Calu3 (cell line): Measurements from ENCODE around the gene MCF2L2. TPM values are rescaled to one million over a fixed set of nuclear protein-coding genes. Genes with fewer than 3 reads are reported as not detected.
A peak's percentile ranks its signal among the peaks of the same experiment; 100 is the strongest.

Experiments
- BruUV-seq: library from RNA; stranded (reverse); fragments of 400-500 nt; replicated peaks from 2 replicates; lab custom pipeline; 2021; lab: Mats Ljungman, UMichigan
- CTCF ChIA-PET: fragments of 300-600 bp; sonication (Branson Sonifier 250); formaldehyde crosslinking; loops from one replicate; lab custom pipeline; 2022; ENCODE audit warnings: antibody characterized with exemption; lab: Charles Lee
- DNase-seq: peaks from one replicate; pipeline ENCODE4 v3.0.0; 2022
- H3K27ac Mint-ChIP-seq: one replicate; pipeline ENCODE4 v1.8.0; 2022; ENCODE audit warnings: mixed read lengths; ENCODE audit not compliant: unreplicated experiment
- H3K27me3 Mint-ChIP-seq: one replicate; pipeline ENCODE4 v1.8.0; 2022; ENCODE audit warnings: mixed read lengths; ENCODE audit not compliant: unreplicated experiment
- H3K36me3 Mint-ChIP-seq: one replicate; pipeline ENCODE4 v1.8.0; 2022; ENCODE audit warnings: mild to moderate bottlenecking, moderate library complexity, mixed read lengths; ENCODE audit not compliant: insufficient read depth, unreplicated experiment
- H3K4me1 Mint-ChIP-seq: one replicate; pipeline ENCODE4 v1.8.0; 2022; ENCODE audit warnings: mild to moderate bottlenecking, low read depth, mixed read lengths; ENCODE audit not compliant: unreplicated experiment
- H3K4me3 Mint-ChIP-seq: one replicate; pipeline ENCODE4 v1.8.0; 2022; ENCODE audit warnings: mild to moderate bottlenecking, low read depth, moderate library complexity, mixed read lengths; ENCODE audit not compliant: unreplicated experiment
- H3K9me3 Mint-ChIP-seq: one replicate; pipeline ENCODE4 v1.8.0; 2022; ENCODE audit warnings: low read depth, mixed read lengths; ENCODE audit not compliant: unreplicated experiment
- intact Hi-C: fragments of 100-400 bp; cut with micrococcal nuclease; formaldehyde crosslinking; loops from one replicate; pipeline ENCODE4 v1.10.0; 2022; ENCODE audit not compliant: unreplicated experiment
- total RNA-seq: library from RNA; stranded (reverse); gene quantifications from 2 replicates; pipeline ENCODE4 v1.2.3, GENCODE V29; 2022
- TF ChIP-seq, protein P1 (sequence below): fragments of 200-600 bp; IDR thresholded peaks from one replicate; pipeline ENCODE4 v1.8.0; 2022; ENCODE audit warnings: antibody characterized with exemption; ENCODE audit not compliant: unreplicated experiment

The MCF2L2 gene
- total RNA-seq, 1 experiment from 2014 or later, result 0.35 TPM

DNA sequence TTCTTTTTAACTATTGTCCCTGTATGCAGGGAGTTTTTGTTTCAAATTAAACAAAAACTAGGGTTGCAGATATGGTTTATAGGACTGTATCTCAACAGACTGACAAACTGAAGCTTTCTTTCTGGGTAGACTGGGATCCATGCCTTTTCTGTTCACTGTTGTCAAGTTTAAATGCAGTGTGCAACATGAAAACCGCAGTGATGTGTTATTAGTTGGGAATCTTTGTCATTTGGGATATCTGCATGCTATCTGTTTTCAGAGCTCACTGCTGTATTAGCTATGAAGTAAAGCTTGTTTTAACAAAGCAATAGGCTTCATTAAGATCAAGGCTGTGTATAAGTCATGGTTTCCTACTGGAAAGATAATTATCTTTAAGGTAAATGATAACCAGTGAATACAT is 21.4 kb upstream of the MCF2L2 start:
- no TSS peak for BruUV-seq
- DNase-seq, result no peak
- peaks cover 17% of the 10 kb centered on the region for H3K4me1 Mint-ChIP-seq
- H3K27me3 Mint-ChIP-seq, result no peaks in the 10 kb centered on the region
- CTCF ChIA-PET, result interaction anchor here (1.0 kb wide), 1 partner anchor 43 kb away, joined by 3 read pairs; no protein-coding TSS in a partner anchor
- H3K27ac Mint-ChIP-seq, result no peak overlapping the region
- H3K9me3 Mint-ChIP-seq, result no peaks in the 10 kb centered on the region
- peaks cover 17% of the 10 kb centered on the region for H3K36me3 Mint-ChIP-seq
- TF ChIP-seq, protein P1, sequence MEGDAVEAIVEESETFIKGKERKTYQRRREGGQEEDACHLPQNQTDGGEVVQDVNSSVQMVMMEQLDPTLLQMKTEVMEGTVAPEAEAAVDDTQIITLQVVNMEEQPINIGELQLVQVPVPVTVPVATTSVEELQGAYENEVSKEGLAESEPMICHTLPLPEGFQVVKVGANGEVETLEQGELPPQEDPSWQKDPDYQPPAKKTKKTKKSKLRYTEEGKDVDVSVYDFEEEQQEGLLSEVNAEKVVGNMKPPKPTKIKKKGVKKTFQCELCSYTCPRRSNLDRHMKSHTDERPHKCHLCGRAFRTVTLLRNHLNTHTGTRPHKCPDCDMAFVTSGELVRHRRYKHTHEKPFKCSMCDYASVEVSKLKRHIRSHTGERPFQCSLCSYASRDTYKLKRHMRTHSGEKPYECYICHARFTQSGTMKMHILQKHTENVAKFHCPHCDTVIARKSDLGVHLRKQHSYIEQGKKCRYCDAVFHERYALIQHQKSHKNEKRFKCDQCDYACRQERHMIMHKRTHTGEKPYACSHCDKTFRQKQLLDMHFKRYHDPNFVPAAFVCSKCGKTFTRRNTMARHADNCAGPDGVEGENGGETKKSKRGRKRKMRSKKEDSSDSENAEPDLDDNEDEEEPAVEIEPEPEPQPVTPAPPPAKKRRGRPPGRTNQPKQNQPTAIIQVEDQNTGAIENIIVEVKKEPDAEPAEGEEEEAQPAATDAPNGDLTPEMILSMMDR, result no peak
- intact Hi-C loops, result no loop called here
- H3K4me3 Mint-ChIP-seq, result no peak overlapping the region

DNA sequence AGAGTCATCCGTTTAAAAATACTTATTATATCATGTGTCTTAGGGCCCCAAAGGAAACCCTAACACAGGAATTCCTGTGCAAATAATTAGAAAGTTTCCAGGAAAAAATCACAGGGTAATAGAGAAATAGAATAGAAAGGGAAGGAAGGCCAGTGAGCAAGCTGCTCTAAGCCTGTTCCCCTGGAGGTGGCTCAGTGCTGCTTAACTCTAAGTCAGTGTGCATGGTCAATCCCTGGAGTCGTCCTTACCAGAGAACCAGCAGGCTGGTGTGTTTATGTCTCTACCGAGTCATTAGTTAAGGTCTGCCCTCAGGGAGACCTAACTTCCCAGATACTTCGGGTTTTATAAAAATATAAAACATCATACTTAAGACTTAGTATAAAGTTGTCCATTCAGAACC is 21.0 kb upstream of the MCF2L2 start:
- Mint-ChIP-seq H3K36me3 (peaks cover 17% of the 10 kb centered on the region), H3K27ac (no peak overlapping the region), H3K27me3 (no peaks in the 10 kb centered on the region), H3K4me1 (peaks cover 15% of the 10 kb centered on the region), H3K9me3 (peaks cover 3% of the 10 kb centered on the region), H3K4me3 (no peak overlapping the region)
- CTCF ChIA-PET, result interaction anchor here (0.6 to 1.0 kb wide), 2 partner anchors 44 to 811 kb away, joined by 3 to 5 read pairs; no protein-coding TSS in a partner anchor
- no TSS peak for BruUV-seq
- no peak for DNase-seq
- TF ChIP-seq, protein P1, result no peak
- intact Hi-C loops, result no loop called here

DNA sequence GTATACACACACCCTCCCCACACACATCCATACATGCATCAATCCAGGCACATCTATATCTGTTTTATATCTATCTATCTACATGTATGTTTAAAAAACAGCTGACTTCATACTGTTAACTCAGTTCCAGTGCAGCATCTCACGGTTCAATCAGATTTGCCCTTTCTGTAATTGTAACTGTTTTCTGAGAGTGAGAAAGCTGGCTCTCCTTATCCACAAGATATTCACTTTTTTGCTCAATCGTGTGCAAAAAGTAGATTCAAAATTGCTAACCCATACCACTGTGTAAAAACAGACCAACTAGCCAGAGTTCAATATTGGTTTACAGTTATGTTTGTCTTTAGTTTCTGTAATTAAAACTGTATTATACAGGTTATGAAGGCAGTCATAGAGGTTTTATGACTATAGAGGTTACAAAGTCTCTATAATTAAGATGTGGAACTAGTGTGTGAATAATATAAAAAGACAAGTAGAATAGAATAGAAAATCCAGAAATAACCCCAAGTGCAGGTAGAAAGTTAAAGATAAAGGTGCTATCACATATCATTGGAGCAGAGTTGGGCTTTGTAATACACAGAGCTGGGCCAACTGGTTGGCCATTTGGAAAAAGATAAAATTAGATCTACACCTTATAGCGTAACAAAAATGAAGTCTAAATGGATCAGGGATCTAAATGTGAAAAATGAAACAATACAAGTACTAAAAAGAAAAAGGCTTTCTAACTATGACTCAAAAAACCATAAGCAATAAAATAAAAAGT is 20.1 kb upstream of the MCF2L2 start:
- intact Hi-C loops, result no loop called here
- Mint-ChIP-seq H3K27ac (peak overlapping the region; percentile 66), H3K27me3 (no peaks in the 10 kb centered on the region), H3K4me1 (peaks cover 15% of the 10 kb centered on the region), H3K4me3 (peak overlapping the region; percentile 96), H3K9me3 (peaks cover 4% of the 10 kb centered on the region), H3K36me3 (peaks cover 17% of the 10 kb centered on the region)
- BruUV-seq, result TSS peak; percentile 56
- CTCF ChIA-PET, result interaction anchor here (0.6 kb wide), 1 partner anchor 812 kb away, joined by 5 read pairs; no protein-coding TSS in a partner anchor
- DNase-seq, result no peak
- TF ChIP-seq, protein P1, result no peak

DNA sequence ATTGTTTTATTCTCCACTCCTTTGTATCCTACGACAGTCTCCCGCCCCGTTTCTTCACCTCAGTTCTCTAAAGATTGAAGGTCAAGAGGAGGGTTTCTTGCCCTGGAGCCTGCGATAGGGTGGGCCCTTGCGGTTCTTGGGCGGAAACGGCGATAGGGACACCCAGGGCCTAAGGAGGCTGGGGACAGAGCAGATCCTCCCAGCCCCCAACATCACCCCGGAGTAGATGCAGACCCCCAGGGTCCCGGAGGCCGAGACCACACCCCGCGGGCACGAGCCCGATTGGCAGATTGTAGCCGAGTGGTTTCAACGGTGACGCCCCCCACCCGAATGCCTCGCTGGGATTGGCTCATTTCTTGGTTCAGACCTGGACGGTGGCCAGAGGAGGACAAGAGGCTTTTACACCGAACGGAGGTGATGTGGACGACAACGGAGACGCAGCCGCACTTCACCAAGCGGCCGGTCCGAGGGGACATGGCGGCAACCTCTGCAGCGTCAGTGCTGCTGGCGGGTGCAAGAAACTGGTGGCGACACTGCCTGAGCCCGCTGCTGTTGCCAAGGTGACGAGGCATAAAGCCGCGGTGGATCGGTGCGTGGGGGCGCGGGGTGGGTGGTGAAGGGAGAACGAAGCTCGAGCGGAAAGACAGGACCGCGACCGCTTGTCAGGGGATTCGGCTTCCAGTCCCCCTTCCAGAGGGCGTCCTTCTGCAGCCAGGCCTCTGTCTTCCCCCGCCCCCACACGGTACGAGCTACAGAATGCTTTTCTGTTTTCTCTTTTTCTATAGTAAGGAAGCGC is 19.0 kb upstream of the MCF2L2 start:
- H3K27ac Mint-ChIP-seq, result peak overlapping the region; percentile 66
- H3K4me1 Mint-ChIP-seq, result peaks cover 15% of the 10 kb centered on the region
- H3K9me3 Mint-ChIP-seq, result peaks cover 9% of the 10 kb centered on the region
- TF ChIP-seq, protein P1, result no peak
- H3K4me3 Mint-ChIP-seq, result peak overlapping the region; percentile 96
- CTCF ChIA-PET, result interaction anchor here (0.5 to 0.8 kb wide), 2 partner anchors 9 to 301 kb away, joined by 3 read pairs; no protein-coding TSS in a partner anchor
- peaks cover 17% of the 10 kb centered on the region for H3K36me3 Mint-ChIP-seq
- peak; percentile 96 for DNase-seq
- H3K27me3 Mint-ChIP-seq, result peaks cover 8% of the 10 kb centered on the region
- BruUV-seq, result no TSS peak
- intact Hi-C loops, result no loop called here
